HG03135 (cell line): ENCODE measurements around the gene DCANP1.
"Not testable (repeated sequence)": the region's sequence is repeated elsewhere in the genome, so short reads cannot be mapped to it uniquely, and the experiment has no call there.

Experiments used
- ATAC-seq: cut with Tn5 transposase; IDR thresholded peaks from one replicate; pipeline ENCODE4 v1.9.1; 2021; ENCODE audit warnings: mild to moderate bottlenecking, moderate library complexity; ENCODE audit not compliant: unreplicated experiment

DCANP1 gene

DNA sequence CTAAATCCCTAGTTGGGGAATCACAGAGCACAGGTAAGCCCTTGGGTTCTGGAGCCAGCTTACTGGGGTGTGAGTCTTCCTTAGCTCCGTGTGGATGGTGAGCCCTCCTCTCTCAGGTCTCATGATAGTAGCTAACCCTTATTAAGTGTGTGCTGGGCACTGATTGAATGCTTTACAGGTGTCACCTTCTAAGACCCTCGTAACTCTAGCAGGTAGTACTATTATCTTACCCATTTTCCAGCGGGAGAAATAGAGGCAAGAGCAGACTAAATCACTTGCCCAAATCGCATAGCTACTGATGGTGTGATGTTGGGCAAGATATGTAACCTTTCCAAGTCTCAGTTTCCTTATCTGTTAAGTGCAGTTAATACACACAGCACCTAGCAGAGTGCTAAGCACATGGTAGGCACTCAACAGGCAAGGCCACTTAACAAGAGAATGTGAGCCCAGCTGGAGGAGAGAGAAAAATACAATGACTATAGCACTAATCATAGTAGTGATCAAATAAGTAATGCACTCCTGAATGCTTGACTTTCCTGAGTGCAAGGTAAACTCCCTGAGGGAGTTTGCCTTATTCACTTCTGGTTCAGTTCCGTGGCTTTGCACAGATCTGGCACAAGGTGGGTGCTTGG lies at the start of gene DCANP1:
Gene DCANP1 (minus strand): TSS at position 51 of the 632 bp plus-strand sequence. CDS start 240 bp downstream, outside the sequence.
- no peak for ATAC-seq

DNA sequence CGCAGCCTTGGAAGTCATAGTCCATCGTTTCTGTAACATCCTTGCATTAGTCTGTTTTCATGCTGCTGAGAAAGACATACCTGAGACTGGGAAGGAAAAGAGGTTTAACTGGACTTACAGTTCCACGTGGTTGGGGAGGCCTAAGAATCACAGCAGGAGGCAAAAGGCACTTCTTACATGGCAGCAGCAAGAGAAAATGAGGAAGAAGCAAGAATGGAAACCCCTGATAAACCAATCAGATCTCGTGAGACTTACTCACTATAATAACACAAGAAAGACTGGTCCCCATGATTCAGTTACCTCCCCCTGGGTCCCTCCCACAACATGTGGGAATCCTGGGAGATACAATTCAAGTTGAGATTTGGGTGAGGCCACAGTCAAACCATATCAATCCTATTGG lies 48.4 kb upstream of the DCANP1 start:
- ATAC-seq, result not testable (repeated sequence)

DNA sequence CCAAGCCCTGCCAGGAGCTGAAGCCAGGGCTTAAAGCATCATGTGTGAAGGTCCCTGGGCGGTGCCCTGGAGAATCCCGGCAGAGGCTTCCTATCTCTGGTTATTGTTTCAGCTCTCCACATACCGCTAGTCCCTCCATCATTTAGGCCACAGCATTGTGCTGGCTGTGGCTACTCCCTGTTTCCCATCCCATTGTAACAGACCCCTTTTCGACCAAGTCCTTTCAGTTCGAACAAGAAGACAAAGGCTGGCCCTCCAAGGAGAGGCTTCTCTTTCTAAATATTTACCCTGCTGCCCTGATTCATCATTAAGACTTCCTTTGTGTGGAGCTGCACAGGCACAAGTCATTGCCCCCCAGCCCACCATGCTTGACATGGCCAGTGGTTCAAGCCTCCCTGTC lies 47.0 kb upstream of the DCANP1 start:
- ATAC-seq, result no peak

- no peak for ATAC-seq
Observed at GRCh38 chr5:135493406-135494180, 46.4 kb upstream of the DCANP1 start.

DNA sequence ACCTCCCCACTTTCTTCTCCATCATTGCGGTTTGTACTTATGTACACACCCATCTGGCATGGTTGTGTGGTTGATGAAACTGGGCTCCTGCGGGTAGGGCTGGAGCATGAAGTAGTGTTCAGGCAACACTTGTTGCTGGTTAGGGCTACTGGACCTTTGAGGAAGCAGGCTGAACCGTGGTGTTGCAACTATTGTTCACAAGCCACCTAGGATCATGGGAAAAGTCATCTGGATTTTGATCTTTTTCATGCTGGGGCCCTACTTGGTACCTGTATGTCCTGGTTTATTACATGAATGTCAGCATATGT lies 45.1 kb upstream of the DCANP1 start:
- ATAC-seq, result no peak

- no peak for ATAC-seq
Observed at GRCh38 chr5:135491552-135492318, 44.6 kb upstream of the DCANP1 start.

GRCh38 chr5:135491038-135491551 lies 43.9 kb upstream of the DCANP1 start:
- no peak for ATAC-seq

DNA sequence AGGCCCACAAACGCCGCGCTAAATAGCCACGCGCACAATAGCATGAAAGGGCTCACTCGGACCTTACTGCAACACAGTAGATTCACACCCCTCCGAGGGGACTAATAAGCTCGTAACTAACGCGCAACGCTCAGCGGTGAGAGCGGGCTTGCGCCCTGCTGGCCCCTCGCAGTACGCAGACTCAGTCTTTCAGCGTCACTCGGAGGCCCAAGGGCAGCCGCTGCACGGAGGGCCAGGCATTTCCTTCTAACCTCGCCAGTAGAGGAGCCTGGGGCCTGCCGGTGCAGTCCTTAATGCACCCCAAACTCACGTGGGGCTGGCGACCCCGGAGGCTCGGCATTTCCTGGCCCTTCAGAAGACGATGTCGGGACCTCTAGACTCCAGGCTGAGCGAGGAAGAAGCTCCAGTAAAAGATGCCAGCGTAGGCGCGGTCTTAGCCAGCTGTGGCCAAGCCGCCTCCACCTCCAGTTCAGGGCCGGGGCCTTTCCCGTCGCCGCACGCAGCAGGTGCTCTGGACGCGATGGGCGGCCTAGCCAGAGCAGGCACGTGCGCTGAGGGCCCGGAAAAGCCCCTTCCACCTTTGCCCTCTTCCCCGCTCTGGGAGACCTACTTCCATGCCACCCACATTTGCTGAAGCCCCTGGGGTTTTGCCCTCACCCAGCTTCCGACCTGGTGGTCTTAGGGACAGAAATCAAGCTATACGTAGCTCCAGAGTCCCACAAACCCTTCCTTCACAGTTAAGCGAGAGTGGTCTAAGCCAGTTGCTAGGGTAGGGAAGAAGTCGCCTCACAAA lies 43.3 kb upstream of the DCANP1 start:
- ATAC-seq, result no peak

GRCh38 chr5:135489466-135490244 lies 42.5 kb upstream of the DCANP1 start:
- no peak for ATAC-seq

DNA sequence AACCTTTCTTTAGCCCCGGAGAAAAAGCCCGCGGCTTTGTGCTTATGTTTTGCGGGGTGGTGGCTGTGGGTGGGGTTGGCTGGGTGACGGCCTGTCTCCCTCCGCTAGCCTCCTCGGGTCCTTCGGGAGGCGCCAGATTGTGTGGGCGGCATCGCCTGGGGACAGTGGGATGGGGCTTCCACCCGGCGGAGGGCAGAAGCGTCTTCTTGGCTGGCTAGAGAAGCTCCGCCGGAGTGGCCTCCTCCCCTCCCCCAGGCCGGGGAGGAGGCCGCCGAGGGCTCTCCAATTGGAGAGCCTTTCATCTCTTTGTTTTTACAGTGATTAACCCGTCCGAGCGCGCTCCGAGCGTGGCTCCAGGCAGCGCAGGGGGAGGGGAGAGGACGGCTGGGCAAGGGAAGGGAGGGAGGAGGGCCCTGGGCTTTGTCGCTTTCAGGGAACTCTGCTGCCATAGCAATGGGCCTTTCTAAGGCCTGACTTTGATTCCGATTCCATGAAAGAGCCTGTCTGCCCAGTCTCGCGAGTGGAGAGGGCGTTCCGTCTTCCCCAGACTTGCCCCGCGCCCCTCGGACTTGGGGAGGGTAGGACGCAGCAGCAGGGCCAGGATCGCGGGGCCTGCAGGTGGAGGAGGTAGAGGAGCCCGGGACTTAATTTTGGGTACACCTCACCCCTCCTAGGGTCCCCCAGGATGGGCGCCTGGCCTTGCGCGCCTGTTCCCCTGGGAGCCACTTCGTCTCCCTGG lies 41.7 kb upstream of the DCANP1 start:
- no peak for ATAC-seq

DNA sequence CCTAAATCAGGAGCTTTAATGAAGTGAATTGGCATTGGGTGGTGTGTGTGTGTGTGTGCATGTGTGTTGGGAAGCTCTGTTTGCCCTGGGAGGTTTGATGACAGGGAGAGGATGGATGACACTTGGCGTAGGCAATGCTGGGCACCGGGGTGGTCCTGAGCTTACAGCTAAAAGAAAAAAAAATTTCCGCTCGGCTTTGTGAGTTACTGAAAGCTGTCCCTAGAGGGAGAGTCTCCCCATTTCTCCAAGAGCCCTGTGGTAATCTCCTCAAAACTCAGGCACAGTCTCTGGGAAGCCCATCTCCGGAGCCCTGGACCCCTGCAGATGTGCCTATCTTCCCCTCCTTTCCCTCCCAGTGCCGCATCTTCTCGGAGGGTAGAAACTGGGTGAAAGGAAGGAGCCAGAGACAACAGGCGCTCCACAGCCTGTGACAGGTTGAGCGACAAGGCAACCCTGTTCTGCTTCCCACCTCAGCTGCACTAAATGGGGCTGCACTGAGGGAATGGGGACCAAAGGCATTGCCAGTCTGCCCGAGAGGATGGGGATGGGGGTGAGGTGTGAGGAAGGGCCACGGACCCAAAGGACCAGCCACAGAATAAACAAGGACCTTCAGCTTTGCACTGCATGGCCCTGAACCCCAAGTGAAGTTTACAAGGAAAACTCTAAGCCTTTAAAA lies 40.8 kb upstream of the DCANP1 start:
- no peak for ATAC-seq

DNA sequence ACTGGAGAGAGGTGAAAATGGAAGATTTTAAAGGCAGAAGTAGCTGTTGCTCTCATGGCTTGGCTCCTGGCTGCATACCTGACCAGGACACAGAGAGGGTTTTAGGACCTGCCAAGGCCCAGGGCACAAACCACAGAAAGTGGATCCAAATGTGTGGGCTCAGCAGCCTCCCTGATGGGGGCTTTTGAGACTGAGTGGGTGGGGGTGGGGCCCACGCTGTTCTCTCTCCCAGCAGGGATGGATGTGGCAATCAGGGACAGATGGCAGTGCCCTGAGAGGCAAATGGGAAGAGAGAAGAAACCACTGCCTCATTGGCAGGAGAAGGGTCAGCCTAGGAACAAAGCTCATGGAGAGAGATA lies 39.9 kb upstream of the DCANP1 start:
- ATAC-seq, result no peak

DNA sequence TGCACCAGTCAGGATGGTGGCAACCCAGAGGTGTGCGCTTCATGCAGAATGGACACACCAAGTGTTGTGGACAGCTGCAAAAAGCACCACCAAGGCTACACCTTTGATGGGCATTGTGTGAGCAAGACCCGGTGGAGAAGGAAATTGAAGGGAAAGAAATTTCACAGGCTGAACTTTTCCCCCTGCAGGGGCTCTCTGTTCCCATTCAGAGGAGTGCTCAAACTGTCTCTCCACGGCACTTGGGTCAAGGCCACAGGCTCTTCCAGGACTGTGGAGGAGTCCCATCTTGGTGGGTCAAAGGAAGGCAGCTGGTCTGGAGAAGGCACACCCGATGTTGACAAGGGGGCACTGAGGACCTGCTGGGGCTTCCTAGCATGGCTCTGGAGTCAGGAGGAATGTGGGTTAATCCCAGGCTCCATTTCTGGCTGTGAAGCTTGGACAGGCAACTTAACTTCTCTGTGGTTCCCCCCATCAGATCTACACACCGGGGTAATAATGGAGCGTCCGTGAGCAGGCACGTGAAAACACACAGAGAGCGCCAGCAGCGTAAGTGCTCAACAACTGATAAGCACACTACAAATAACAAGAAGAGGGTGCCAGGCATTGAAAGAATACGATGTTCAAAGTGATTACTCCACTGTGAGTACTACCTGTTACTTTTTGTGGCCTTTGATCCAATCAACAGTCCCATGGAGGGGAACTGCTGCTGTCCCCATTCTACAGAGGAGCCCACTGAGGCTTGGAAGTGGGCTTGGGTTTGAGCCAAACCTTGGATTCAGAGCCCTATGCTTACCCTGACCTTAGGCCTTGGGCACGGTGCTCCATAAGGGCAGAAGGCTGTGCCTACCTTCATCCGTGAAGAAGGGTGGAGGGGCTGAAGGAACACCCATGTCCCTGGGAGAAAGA lies 39.2 kb upstream of the DCANP1 start:
- no peak for ATAC-seq

- ATAC-seq, result no peak
Observed at GRCh38 chr5:135484674-135485086, 37.5 kb upstream of the DCANP1 start.

DNA sequence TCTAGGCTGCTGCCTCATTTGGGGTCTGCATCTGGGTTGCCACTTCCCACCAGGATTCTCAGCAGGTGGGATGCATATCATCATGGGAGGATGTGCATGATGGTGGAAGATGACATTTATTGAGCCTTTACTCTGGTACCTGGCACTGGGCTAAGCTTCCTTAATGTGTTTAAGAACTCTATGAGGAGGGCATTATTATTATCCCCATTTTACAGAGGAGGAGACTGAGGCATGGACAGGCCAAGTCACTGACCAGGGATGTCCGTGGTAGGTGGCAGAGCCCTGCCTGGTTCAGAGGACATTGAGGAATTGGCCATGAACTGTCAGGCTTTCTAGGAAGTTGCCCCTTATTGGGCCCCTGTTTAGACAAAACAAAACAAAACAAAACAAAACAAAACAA lies 36.1 kb upstream of the DCANP1 start:
- ATAC-seq, result no peak

DNA sequence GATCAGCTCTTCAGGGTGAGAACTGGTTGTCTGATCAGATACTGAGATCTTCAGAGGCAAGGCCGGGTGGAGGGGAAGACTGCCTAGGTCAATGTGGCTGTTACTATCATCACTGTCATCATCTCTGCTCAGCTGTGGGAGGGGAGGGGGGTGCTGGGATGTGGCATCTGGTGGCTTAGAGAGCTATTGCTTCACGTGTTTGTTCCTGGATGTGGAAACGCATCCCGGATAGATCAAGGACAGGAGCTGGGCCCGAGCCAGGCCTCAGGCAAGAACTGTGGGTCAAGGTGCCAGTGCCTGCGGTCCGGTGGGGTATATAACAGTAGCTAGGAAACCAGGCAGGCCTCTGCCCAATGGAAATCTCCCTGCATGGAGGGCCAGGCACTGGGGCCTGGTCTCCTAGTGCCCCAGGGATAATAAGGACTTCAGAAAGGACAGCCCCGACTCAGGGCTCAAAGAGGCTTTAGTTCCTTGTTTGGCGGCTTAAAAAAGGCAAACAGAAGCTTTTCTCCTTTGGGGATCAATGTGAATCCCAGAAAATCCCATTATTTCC lies 35.3 kb upstream of the DCANP1 start:
- ATAC-seq, result no peak

- ATAC-seq, result no peak
Observed at GRCh38 chr5:135481909-135482311, 34.8 kb upstream of the DCANP1 start.

DNA sequence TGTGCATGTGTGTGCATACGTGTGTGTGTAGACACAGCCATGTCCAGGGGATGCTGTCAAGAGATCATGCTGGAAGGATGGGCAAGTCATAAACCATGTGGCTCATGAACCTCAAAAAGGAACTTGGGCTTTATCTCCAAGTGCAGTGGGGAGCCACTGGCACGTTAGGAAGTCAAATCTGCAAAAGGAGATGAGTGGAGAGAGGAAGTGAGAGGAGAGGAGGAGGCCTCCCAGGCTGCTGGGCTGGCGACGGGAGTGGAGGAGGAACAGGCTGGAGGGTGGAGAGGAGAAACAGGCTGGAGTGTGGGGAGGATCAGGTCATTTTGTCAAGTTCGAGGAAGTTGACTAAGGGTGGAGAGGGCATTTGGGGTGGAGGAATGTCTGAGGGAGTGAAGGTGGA lies 34.2 kb upstream of the DCANP1 start:
- ATAC-seq, result no peak
